SK-N-SH treated with all-trans-retinoic acid at 6 μM for 48 hours (cell line): ENCODE data around the gene BLVRB.

ENCODE experiments used
- ATAC-seq: fragments of 200-7000 bp; cut with Tn5 transposase; 3 replicates; pipeline ENCODE4 v1.9.1; 2020; ENCODE audit warnings: mild to moderate bottlenecking, moderate library complexity
- ARNTL ChIP-seq: fragments of 450-650 bp; formaldehyde crosslinking; IDR thresholded peaks from 2 replicates; pipeline ENCODE4 v1.5.0; 2020; ENCODE audit warnings: low read depth, mild to moderate bottlenecking, moderate library complexity, borderline replicate concordance
- BACH2 ChIP-seq: fragments of 250-450 bp; sonication (Bioruptor Pico); IDR thresholded peaks from 2 replicates; pipeline ENCODE4 v1.9.0; 2021; ENCODE audit warnings: mild to moderate bottlenecking, borderline replicate concordance
- CREB5 ChIP-seq: fragments of 250-450 bp; sonication (Bioruptor Pico); IDR thresholded peaks from 2 replicates; pipeline ENCODE4 v1.5.1; 2020; ENCODE audit warnings: low read depth, mild to moderate bottlenecking, moderate library complexity
- CSDC2 ChIP-seq: fragments of 250-450 bp; sonication (Bioruptor Pico); IDR thresholded peaks from 2 replicates; pipeline ENCODE4 v1.5.0; 2020; ENCODE audit warnings: mild to moderate bottlenecking, moderate library complexity
- CSRNP3 ChIP-seq: fragments of 250-450 bp; sonication (Bioruptor Pico); IDR thresholded peaks from 2 replicates; pipeline ENCODE4 v1.5.1; 2021; ENCODE audit warnings: mild to moderate bottlenecking, moderate library complexity
- ESRRG ChIP-seq: fragments of 250-450 bp; sonication (Bioruptor Pico); IDR thresholded peaks from 2 replicates; pipeline ENCODE4 v1.6.1; 2021; ENCODE audit warnings: mild to moderate bottlenecking
- GLIS3 ChIP-seq: fragments of 250-450 bp; sonication (Bioruptor Pico); IDR thresholded peaks from 2 replicates; pipeline ENCODE4 v1.5.0; 2020; ENCODE audit warnings: mild to moderate bottlenecking, moderate library complexity
- ISL1 ChIP-seq: fragments of 250-450 bp; sonication (Bioruptor Pico); IDR thresholded peaks from 2 replicates; pipeline ENCODE4 v2.1.2; 2022; ENCODE audit warnings: mild to moderate bottlenecking, moderate library complexity
- OSR1 ChIP-seq: fragments of 250-450 bp; sonication (Bioruptor Pico); IDR thresholded peaks from 2 replicates; pipeline ENCODE4 v1.8.0; 2022; ENCODE audit warnings: moderate library complexity, mild to moderate bottlenecking, inconsistent platforms
- PATZ1 ChIP-seq: fragments of 250-450 bp; sonication (Bioruptor Pico); IDR thresholded peaks from 2 replicates; pipeline ENCODE4 v1.8.0; 2020; ENCODE audit warnings: mild to moderate bottlenecking, moderate library complexity, borderline replicate concordance
- RARB ChIP-seq: fragments of 250-450 bp; sonication (Bioruptor Pico); IDR thresholded peaks from 2 replicates; pipeline ENCODE4 v1.8.0; 2021; ENCODE audit warnings: mild to moderate bottlenecking, moderate library complexity
- SNAI2 ChIP-seq: fragments of 250-450 bp; sonication (Bioruptor Pico); IDR thresholded peaks from 2 replicates; pipeline ENCODE4 v1.5.0; 2020; ENCODE audit warnings: mild to moderate bottlenecking, moderate library complexity
- TOX ChIP-seq: fragments of 250-450 bp; sonication (Bioruptor Pico); IDR thresholded peaks from 2 replicates; pipeline ENCODE4 v1.8.0; 2021; ENCODE audit warnings: mild to moderate bottlenecking, moderate library complexity, borderline replicate concordance
- TSHZ2 ChIP-seq: fragments of 250-450 bp; sonication (Bioruptor Pico); IDR thresholded peaks from 2 replicates; pipeline ENCODE4 v1.5.0; 2020; ENCODE audit warnings: mild to moderate bottlenecking, moderate library complexity
- ZC3H10 ChIP-seq: fragments of 250-450 bp; sonication (Bioruptor Pico); IDR thresholded peaks from 2 replicates; pipeline ENCODE4 v1.5.1; 2021; ENCODE audit warnings: mild to moderate bottlenecking, moderate library complexity
- ZFP3 ChIP-seq: fragments of 250-450 bp; sonication (Bioruptor Pico); IDR thresholded peaks from 2 replicates; pipeline ENCODE4 v1.5.0; 2020; ENCODE audit warnings: mild to moderate bottlenecking, moderate library complexity
- ZFP30 ChIP-seq: fragments of 450-650 bp; formaldehyde crosslinking; IDR thresholded peaks from 2 replicates; pipeline ENCODE4 v1.5.0; 2022; ENCODE audit warnings: mild to moderate bottlenecking, moderate library complexity
- ZNF70 ChIP-seq: fragments of 450-650 bp; formaldehyde crosslinking; IDR thresholded peaks from 2 replicates; pipeline ENCODE4 v1.5.0; 2020; ENCODE audit warnings: mild to moderate bottlenecking, moderate library complexity
- ZNF8 ChIP-seq: fragments of 450-650 bp; formaldehyde crosslinking; IDR thresholded peaks from 2 replicates; pipeline ENCODE4 v1.5.0; 2020; ENCODE audit warnings: mild to moderate bottlenecking, moderate library complexity
- TF ChIP-seq, protein P1 (sequence below): fragments of 250-450 bp; sonication (Bioruptor Pico); IDR thresholded peaks from 2 replicates; pipeline ENCODE4 v1.8.0; 2021; ENCODE audit warnings: low read depth, mild to moderate bottlenecking, moderate library complexity, borderline replicate concordance

The BLVRB gene

GRCh38 chr19:40425450-40426287 is 39.9 kb downstream of the BLVRB start, which contains the start of gene SERTAD1 (continued):
- TF ChIP-seq TSHZ2 (CRISPR knock-in tag) (no peak), RARB (CRISPR knock-in tag) (no peak), ZNF70 (CRISPR knock-in tag) (no peak)

DNA sequence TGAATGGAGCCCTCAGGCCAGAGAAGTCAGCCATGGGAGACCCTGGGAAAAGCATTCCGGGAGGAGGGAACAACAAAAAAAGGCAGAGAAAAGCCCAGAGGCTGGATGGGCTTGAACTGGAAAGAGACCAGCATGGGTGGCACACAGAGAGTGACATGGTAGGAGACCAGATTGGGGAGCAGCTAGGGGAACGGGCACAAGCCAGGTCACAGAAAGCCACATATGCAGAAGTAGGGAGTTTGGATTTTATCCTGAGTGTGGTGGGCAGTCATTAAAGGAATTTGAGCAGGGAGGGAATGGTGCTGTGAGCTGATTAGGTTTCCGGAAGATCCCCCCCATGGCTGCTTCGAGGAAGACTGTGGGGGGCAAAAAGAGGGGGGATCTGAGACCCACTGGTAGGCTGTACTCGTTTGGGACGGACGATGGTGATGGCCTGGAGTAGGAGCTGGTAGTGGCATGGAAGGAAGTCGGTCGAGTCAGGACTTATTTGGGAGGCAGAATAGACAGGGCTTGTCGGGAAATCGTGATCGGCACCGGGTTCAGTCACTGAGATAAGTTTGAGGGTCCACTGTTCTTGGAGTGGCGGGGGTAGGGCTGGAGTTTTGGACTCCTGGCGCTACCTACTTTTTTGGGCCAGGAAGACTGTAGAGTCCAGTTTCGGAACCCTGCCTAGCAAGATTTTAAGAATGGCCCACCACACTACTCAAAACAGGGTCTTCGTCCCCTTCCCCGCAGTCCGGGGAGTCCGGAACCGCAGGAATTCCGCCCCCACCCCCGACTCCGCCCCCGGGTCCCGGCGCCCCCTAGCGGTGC is 40.7 kb downstream of the BLVRB start:
- ATAC-seq: no peak
- TF ChIP-seq PATZ1 (CRISPR knock-in tag) (no peak), OSR1 (CRISPR knock-in tag) (no peak), ZNF70 (CRISPR knock-in tag) (no peak), ZFP3 (CRISPR knock-in tag) (no peak), ESRRG (CRISPR knock-in tag) (no peak), ZFP30 (no peak), TOX (CRISPR knock-in tag) (no peak)
- TF ChIP-seq, protein P1, sequence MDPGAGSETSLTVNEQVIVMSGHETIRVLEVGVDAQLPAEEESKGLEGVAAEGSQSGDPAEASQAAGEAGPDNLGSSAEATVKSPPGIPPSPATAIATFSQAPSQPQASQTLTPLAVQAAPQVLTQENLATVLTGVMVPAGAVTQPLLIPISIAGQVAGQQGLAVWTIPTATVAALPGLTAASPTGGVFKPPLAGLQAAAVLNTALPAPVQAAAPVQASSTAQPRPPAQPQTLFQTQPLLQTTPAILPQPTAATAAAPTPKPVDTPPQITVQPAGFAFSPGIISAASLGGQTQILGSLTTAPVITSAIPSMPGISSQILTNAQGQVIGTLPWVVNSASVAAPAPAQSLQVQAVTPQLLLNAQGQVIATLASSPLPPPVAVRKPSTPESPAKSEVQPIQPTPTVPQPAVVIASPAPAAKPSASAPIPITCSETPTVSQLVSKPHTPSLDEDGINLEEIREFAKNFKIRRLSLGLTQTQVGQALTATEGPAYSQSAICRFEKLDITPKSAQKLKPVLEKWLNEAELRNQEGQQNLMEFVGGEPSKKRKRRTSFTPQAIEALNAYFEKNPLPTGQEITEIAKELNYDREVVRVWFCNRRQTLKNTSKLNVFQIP: no peak
- TF ChIP-seq, all 23 proteins: peak for 0

- no peak for ATAC-seq
Measured at GRCh38 chr19:40423938-40424337, 41.6 kb downstream of the BLVRB start.

More at GRCh38 chr19:40423938-40424337, 41.6 kb downstream of the BLVRB start:
- TF ChIP-seq ISL1 (CRISPR knock-in tag) (no peak), BACH2 (CRISPR knock-in tag) (no peak), SNAI2 (CRISPR knock-in tag) (no peak), ZC3H10 (CRISPR knock-in tag) (no peak), ZFP3 (CRISPR knock-in tag) (no peak), RARB (CRISPR knock-in tag) (no peak), ZNF8 (CRISPR knock-in tag) (no peak), ARNTL (no peak), ESRRG (CRISPR knock-in tag) (no peak), GLIS3 (CRISPR knock-in tag) (no peak), CSDC2 (CRISPR knock-in tag) (no peak), CSRNP3 (CRISPR knock-in tag) (no peak), CREB5 (CRISPR knock-in tag) (no peak), TOX (CRISPR knock-in tag) (no peak)
